Measurements from ENCODE around the gene TMED3. TPM values are rescaled to one million over a fixed set of nuclear protein-coding genes. Genes with fewer than 3 reads are reported as not detected.
A peak's percentile ranks its signal among the peaks of the same experiment; 100 is the strongest.

TMED3 gene
- total RNA-seq, 1 donor from 2014 or later = 126 TPM

DNA sequence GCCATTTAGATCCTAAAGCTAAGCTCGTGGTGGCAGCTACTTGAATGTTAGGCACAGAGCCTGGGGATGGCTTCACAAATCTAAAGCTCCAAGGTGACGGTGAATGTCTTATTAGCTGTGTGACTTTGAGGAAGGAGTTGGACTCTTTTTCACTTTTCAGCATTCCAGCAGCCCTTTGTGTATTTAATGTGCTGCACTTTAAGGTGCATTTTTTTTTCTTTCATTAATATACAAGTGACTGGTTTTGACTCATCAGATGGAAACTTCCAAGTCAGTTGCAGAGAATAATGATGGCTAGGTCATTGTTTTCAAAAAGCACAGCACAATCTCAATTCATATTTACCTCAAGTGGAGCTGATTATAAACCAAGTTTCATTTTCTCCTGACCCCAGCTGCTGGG lies 55.8 kb downstream of the TMED3 start:
- H3K4me3 ChIP-seq (ENCODE audit: insufficient read depth, low read depth, low read length) = no peak overlapping the region
- no peak overlapping the region for H3K27ac ChIP-seq (ENCODE audit: low read depth, low read length)
- TF ChIP-seq, protein P1, sequence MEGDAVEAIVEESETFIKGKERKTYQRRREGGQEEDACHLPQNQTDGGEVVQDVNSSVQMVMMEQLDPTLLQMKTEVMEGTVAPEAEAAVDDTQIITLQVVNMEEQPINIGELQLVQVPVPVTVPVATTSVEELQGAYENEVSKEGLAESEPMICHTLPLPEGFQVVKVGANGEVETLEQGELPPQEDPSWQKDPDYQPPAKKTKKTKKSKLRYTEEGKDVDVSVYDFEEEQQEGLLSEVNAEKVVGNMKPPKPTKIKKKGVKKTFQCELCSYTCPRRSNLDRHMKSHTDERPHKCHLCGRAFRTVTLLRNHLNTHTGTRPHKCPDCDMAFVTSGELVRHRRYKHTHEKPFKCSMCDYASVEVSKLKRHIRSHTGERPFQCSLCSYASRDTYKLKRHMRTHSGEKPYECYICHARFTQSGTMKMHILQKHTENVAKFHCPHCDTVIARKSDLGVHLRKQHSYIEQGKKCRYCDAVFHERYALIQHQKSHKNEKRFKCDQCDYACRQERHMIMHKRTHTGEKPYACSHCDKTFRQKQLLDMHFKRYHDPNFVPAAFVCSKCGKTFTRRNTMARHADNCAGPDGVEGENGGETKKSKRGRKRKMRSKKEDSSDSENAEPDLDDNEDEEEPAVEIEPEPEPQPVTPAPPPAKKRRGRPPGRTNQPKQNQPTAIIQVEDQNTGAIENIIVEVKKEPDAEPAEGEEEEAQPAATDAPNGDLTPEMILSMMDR (IDR thresholded peaks at IDR 0.05; ENCODE audit: insufficient read depth, low read depth, low read length) = no peak
- TF ChIP-seq EZH2 (IDR thresholded peaks at IDR 0.05; ENCODE audit: insufficient read depth, low read length) = no peak
- H3K9me3 Mint-ChIP-seq (ENCODE audit: unreplicated experiment) = no peaks in the 10 kb centered on the region
- no peaks in the 10 kb centered on the region for H4K20me1 ChIP-seq (ENCODE audit: insufficient read depth, low read length)
- no peaks in the 10 kb centered on the region for H3K36me3 Mint-ChIP-seq (ENCODE audit: low read depth, unreplicated experiment)
- H3K4me1 ChIP-seq (ENCODE audit: insufficient read depth, low read length) = peaks cover 14% of the 10 kb centered on the region
- H3K9ac ChIP-seq (ENCODE audit: low read length) = no peak overlapping the region
- H3K4me1 Mint-ChIP-seq (ENCODE audit: low read depth, unreplicated experiment) = peaks cover 17% of the 10 kb centered on the region
- H3K27me3 Mint-ChIP-seq (ENCODE audit: low read depth, unreplicated experiment) = no peaks in the 10 kb centered on the region
- no peaks in the 10 kb centered on the region for H3K36me3 ChIP-seq (ENCODE audit: insufficient read depth, low read length)
- no peak overlapping the region for H3K27ac Mint-ChIP-seq (ENCODE audit: unreplicated experiment)
- FAIRE-seq (no peak), DNase-seq (ENCODE audit: low read depth) (peak; percentile 59)
- no peak overlapping the region for H2AFZ ChIP-seq (ENCODE audit: low read depth, low read length)
- peak overlapping the region; percentile 25 for H3K4me2 ChIP-seq (ENCODE audit: low read length)
- H3K9me3 ChIP-seq (ENCODE audit: insufficient read depth, low read depth, low read length) = no peaks in the 10 kb centered on the region
- no peak overlapping the region for H3K4me3 Mint-ChIP-seq (ENCODE audit: unreplicated experiment)
- H3K27me3 ChIP-seq (ENCODE audit: insufficient read depth, low read length) = no peaks in the 10 kb centered on the region
- H3K79me2 ChIP-seq (ENCODE audit: insufficient read depth, low read length) = no peaks in the 10 kb centered on the region

DNA sequence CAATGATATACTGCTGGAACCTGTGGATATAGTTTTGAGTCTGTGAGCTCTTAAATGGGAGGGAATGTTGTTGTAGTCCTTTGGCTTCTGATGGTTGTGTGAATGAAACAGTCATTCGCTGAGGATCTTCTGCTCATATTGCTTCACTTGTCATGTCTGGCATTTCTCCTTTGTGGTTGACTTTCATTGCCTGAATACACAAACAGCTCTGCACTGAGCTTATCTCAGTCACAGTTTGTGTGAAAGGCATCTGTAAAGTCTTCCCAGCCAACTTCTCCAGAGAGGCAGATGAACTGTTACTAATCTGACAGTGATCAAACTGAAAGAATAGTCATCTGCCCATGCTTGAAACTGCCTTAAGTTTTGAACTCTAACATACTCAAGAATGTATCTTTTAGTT lies 59.8 kb downstream of the TMED3 start:
- Mint-ChIP-seq H3K4me1 (ENCODE audit: low read depth, unreplicated experiment) (peaks cover 12% of the 10 kb centered on the region), H3K9me3 (ENCODE audit: unreplicated experiment) (no peaks in the 10 kb centered on the region), H3K27ac (ENCODE audit: unreplicated experiment) (no peak overlapping the region), H3K36me3 (ENCODE audit: low read depth, unreplicated experiment) (peaks cover 8% of the 10 kb centered on the region), H3K4me3 (ENCODE audit: unreplicated experiment) (no peak overlapping the region), H3K27me3 (ENCODE audit: low read depth, unreplicated experiment) (no peaks in the 10 kb centered on the region)
- no peak overlapping the region for H3K4me2 ChIP-seq (ENCODE audit: low read length)
- no peak overlapping the region for H2AFZ ChIP-seq (ENCODE audit: low read depth, low read length)
- peaks cover 5% of the 10 kb centered on the region for H4K20me1 ChIP-seq (ENCODE audit: insufficient read depth, low read length)
- DNase-seq (ENCODE audit: low read depth) = peak; percentile 90
- H3K36me3 ChIP-seq (ENCODE audit: insufficient read depth, low read length) = no peaks in the 10 kb centered on the region
- no peak for TF ChIP-seq EZH2 (IDR thresholded peaks at IDR 0.05; ENCODE audit: insufficient read depth, low read length)
- TF ChIP-seq, protein P1 (IDR thresholded peaks at IDR 0.05; ENCODE audit: insufficient read depth, low read depth, low read length) = no peak
- peaks cover 11% of the 10 kb centered on the region for H3K4me1 ChIP-seq (ENCODE audit: insufficient read depth, low read length)
- FAIRE-seq = no peak
- H3K9ac ChIP-seq (ENCODE audit: low read length) = no peak overlapping the region
- no peaks in the 10 kb centered on the region for H3K9me3 ChIP-seq (ENCODE audit: insufficient read depth, low read depth, low read length)
- no peak overlapping the region for H3K27ac ChIP-seq (ENCODE audit: low read depth, low read length)
- no peak overlapping the region for H3K4me3 ChIP-seq (ENCODE audit: insufficient read depth, low read depth, low read length)
- no peaks in the 10 kb centered on the region for H3K79me2 ChIP-seq (ENCODE audit: insufficient read depth, low read length)
- H3K27me3 ChIP-seq (ENCODE audit: insufficient read depth, low read length) = no peaks in the 10 kb centered on the region

DNA sequence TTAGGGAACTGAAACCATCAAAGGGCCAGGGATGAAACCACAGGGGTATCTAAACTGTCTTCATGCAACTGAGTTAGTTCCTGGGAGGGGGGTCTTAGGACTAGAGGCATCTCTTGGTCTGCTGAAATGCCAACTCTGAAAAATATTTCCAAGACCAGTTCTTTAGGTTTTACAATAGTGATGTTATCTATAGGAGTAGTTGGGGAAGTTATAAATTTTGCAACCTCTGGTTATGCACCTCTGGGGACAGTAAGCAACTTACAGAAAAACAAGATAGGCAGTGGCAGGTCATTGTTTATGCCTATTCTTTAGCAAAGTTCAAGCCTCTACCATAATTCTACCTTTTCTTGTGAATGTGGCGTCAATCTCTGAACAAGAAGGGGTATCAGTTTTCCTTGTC lies 60.7 kb downstream of the TMED3 start:
- H3K27me3 Mint-ChIP-seq (ENCODE audit: low read depth, unreplicated experiment) = no peaks in the 10 kb centered on the region
- Histone ChIP-seq H3K4me1 (ENCODE audit: insufficient read depth, low read length) (peaks cover 6% of the 10 kb centered on the region), H3K4me3 (ENCODE audit: insufficient read depth, low read depth, low read length) (no peak overlapping the region), H2AFZ (ENCODE audit: low read depth, low read length) (no peak overlapping the region), H3K79me2 (ENCODE audit: insufficient read depth, low read length) (no peaks in the 10 kb centered on the region), H3K27ac (ENCODE audit: low read depth, low read length) (no peak overlapping the region), H4K20me1 (ENCODE audit: insufficient read depth, low read length) (peaks cover 5% of the 10 kb centered on the region), H3K4me2 (ENCODE audit: low read length) (no peak overlapping the region), H3K9ac (ENCODE audit: low read length) (no peak overlapping the region), H3K36me3 (ENCODE audit: insufficient read depth, low read length) (no peaks in the 10 kb centered on the region), H3K27me3 (ENCODE audit: insufficient read depth, low read length) (no peaks in the 10 kb centered on the region), H3K9me3 (ENCODE audit: insufficient read depth, low read depth, low read length) (no peaks in the 10 kb centered on the region)
- H3K36me3 Mint-ChIP-seq (ENCODE audit: low read depth, unreplicated experiment) = peaks cover 9% of the 10 kb centered on the region
- H3K27ac Mint-ChIP-seq (ENCODE audit: unreplicated experiment) = no peak overlapping the region
- FAIRE-seq = no peak
- DNase-seq (ENCODE audit: low read depth) = no peak
- TF ChIP-seq, protein P1 (IDR thresholded peaks at IDR 0.05; ENCODE audit: insufficient read depth, low read depth, low read length) = no peak
- no peak for TF ChIP-seq EZH2 (IDR thresholded peaks at IDR 0.05; ENCODE audit: insufficient read depth, low read length)
- H3K4me3 Mint-ChIP-seq (ENCODE audit: unreplicated experiment) = no peak overlapping the region
- peaks cover 11% of the 10 kb centered on the region for H3K4me1 Mint-ChIP-seq (ENCODE audit: low read depth, unreplicated experiment)
- no peaks in the 10 kb centered on the region for H3K9me3 Mint-ChIP-seq (ENCODE audit: unreplicated experiment)

All from astrocyte (in vitro differentiated cells and primary cell).